OCI-LY7 (cell line): ENCODE measurements around the gene KCNJ9.
A peak's percentile ranks its signal among the peaks of the same experiment; 100 is the strongest.

Experiments
- CTCF ChIP-seq: fragments of 200-600 bp; sonication (generic); conservative IDR thresholded peaks from 2 replicates; pipeline ENCODE4 v1.5.1; 2014; ENCODE audit warnings: mild to moderate bottlenecking, antibody characterized with exemption, low read length, moderate library complexity, mixed read lengths
- EZH2phosphoT487 ChIP-seq: fragments of 200-600 bp; sonication (generic); IDR thresholded peaks from 2 replicates; pipeline ENCODE4 v1.6.1; 2018; ENCODE audit warnings: low read depth, borderline replicate concordance, mild to moderate bottlenecking, mixed run types, antibody characterized with exemption, low read length, moderate library complexity, mixed read lengths

GRCh38 chr1:160078512-160079195 lies 2.7 kb upstream of the KCNJ9 start:
- peak; percentile 97 for TF ChIP-seq CTCF
- TF ChIP-seq EZH2phosphoT487 = no peak
